Activated CD8-positive, alpha-beta memory T cell treated with anti-CD3 and anti-CD28 coated beads, Interleukin-2, amount 10 ng/mL, durations not matched to agents 7 days and 5 days (primary cell): ENCODE measurements around the gene TXNDC11. TPM values are rescaled to one million over a fixed set of nuclear protein-coding genes. Genes with fewer than 3 reads are reported as not detected.

Experiments
- ATAC-seq: fragments of 150-1000 bp; cut with Tn5 transposase; one replicate; pipeline ENCODE4 v1.10.0; 2021; ENCODE audit warnings: moderate library complexity
- CTCF ChIA-PET: fragments of 350-600 bp; sonication (Branson Sonifier 250); formaldehyde crosslinking; loops from one replicate; lab custom pipeline; 2021; ENCODE audit warnings: antibody characterized with exemption; lab: Charles Lee
- DNase-seq: peaks from one replicate; pipeline ENCODE4 v3.0.0-alpha.2; 2020
- H3K27ac Mint-ChIP-seq: one replicate; pipeline ENCODE4 v1.8.0; 2021; ENCODE audit warnings: mild to moderate bottlenecking, mixed read lengths
- H3K27me3 Mint-ChIP-seq: one replicate; pipeline ENCODE4 v1.8.0; 2021; ENCODE audit warnings: mixed read lengths
- H3K36me3 Mint-ChIP-seq: one replicate; pipeline ENCODE4 v1.8.0; 2021; ENCODE audit warnings: mild to moderate bottlenecking, mixed read lengths
- H3K4me1 Mint-ChIP-seq: one replicate; pipeline ENCODE4 v1.8.0; 2021; ENCODE audit warnings: mixed read lengths
- H3K4me3 Mint-ChIP-seq: one replicate; pipeline ENCODE4 v1.8.0; 2021; ENCODE audit warnings: mild to moderate bottlenecking, moderate library complexity, mixed read lengths
- H3K9me3 Mint-ChIP-seq: one replicate; pipeline ENCODE4 v1.8.0; 2022; ENCODE audit warnings: low read depth, mixed read lengths
- total RNA-seq, 2 experiments: library from RNA; stranded (reverse); gene quantifications; one replicate each; pipeline ENCODE4 v1.2.3, GENCODE V29; 2021

TXNDC11 gene
- total RNA-seq, 2 experiments from 2014 or later = 41.3 to 47.2 TPM

- ATAC-seq = no peak
- CTCF ChIA-PET = interaction anchor here (0.7 to 4.3 kb wide), 6 partner anchors 29 to 931 kb away, joined by 3 to 27 read pairs (median 4); partner anchors contain the start of gene ZC3H7A
- Mint-ChIP-seq H3K4me3 (peak overlapping the region; percentile 96), H3K27me3 (no peaks in the 10 kb centered on the region), H3K9me3 (no peaks in the 10 kb centered on the region), H3K36me3 (peaks cover 12% of the 10 kb centered on the region), H3K4me1 (peaks cover 41% of the 10 kb centered on the region), H3K27ac (peak overlapping the region; percentile 97)
- DNase-seq = no peak
These were observed 1.4 kb upstream of the TXNDC11 start for GRCh38 chr16:11744075-11744470.

GRCh38 chr16:11743308-11744074 lies 834 bp upstream of the TXNDC11 start:
- Mint-ChIP-seq H3K27ac (peak overlapping the region; percentile 97), H3K27me3 (no peaks in the 10 kb centered on the region), H3K4me3 (peak overlapping the region; percentile 96), H3K36me3 (peaks cover 14% of the 10 kb centered on the region), H3K9me3 (no peaks in the 10 kb centered on the region), H3K4me1 (peaks cover 47% of the 10 kb centered on the region)
- ATAC-seq (no peak), DNase-seq (peak; percentile 60)
- CTCF ChIA-PET = interaction anchor here (0.7 to 4.3 kb wide), 12 partner anchors 11 to 930 kb away, joined by 3 to 27 read pairs (median 3); partner anchors contain the start of gene ZC3H7A

- H3K4me1 Mint-ChIP-seq = peaks cover 51% of the 10 kb centered on the region
These were observed 543 bp downstream of the TXNDC11 start for GRCh38 chr16:11742093-11742535.

GRCh38 chr16:11740567-11740966 lies 2.1 kb downstream of the TXNDC11 start:
- Mint-ChIP-seq H3K9me3 (no peaks in the 10 kb centered on the region), H3K4me1 (peaks cover 60% of the 10 kb centered on the region), H3K27ac (peak overlapping the region; percentile 91), H3K36me3 (peaks cover 30% of the 10 kb centered on the region), H3K4me3 (peak overlapping the region; percentile 96), H3K27me3 (no peaks in the 10 kb centered on the region)
- DNase-seq = no peak
- ATAC-seq = no peak
- CTCF ChIA-PET = interaction anchor here (1.3 kb wide), 1 partner anchor 57 kb away, joined by 5 read pairs; the partner anchor contains the start of gene ZC3H7A

More at GRCh38 chr16:11742093-11742535, 543 bp downstream of the TXNDC11 start:
- peak; percentile 50 for ATAC-seq
- Mint-ChIP-seq H3K27ac (peak overlapping the region; percentile 91), H3K9me3 (no peaks in the 10 kb centered on the region), H3K27me3 (no peaks in the 10 kb centered on the region), H3K4me3 (peak overlapping the region; percentile 96), H3K36me3 (peaks cover 16% of the 10 kb centered on the region)
- CTCF ChIA-PET = interaction anchor here (0.8 to 4.3 kb wide), 14 partner anchors 9 to 487 kb away, joined by 3 to 27 read pairs (median 3); partner anchors contain the start of gene ZC3H7A
- DNase-seq = peak; percentile 74

GRCh38 chr16:11738742-11739544 lies 3.7 kb downstream of the TXNDC11 start:
- no peak for ATAC-seq
- no peaks in the 10 kb centered on the region for H3K9me3 Mint-ChIP-seq
- H3K27ac Mint-ChIP-seq = peak overlapping the region; percentile 61
- CTCF ChIA-PET = interaction anchor here (1.2 kb wide), 1 partner anchor 31 kb away, joined by 4 read pairs; no protein-coding TSS in a partner anchor
- peak; percentile 40 for DNase-seq
- H3K36me3 Mint-ChIP-seq = peaks cover 41% of the 10 kb centered on the region
- H3K27me3 Mint-ChIP-seq = no peaks in the 10 kb centered on the region
- peaks cover 66% of the 10 kb centered on the region for H3K4me1 Mint-ChIP-seq
- H3K4me3 Mint-ChIP-seq = peak overlapping the region; percentile 45

- peaks cover 69% of the 10 kb centered on the region for H3K4me1 Mint-ChIP-seq
- no peaks in the 10 kb centered on the region for H3K27me3 Mint-ChIP-seq
- no peaks in the 10 kb centered on the region for H3K9me3 Mint-ChIP-seq
- H3K4me3 Mint-ChIP-seq = no peak overlapping the region
- ATAC-seq = no peak
- no peak overlapping the region for H3K27ac Mint-ChIP-seq
- peak; percentile 14 for DNase-seq
- CTCF ChIA-PET = interaction anchor here (0.9 to 1.1 kb wide), 2 partner anchors 24 to 78 kb away, joined by 3 to 5 read pairs; no protein-coding TSS in a partner anchor
- H3K36me3 Mint-ChIP-seq = peaks cover 50% of the 10 kb centered on the region
These were observed 4.9 kb downstream of the TXNDC11 start for GRCh38 chr16:11737713-11738112.

- H3K27ac Mint-ChIP-seq = no peak overlapping the region
- DNase-seq = peak; percentile 4
These were observed 5.8 kb downstream of the TXNDC11 start for GRCh38 chr16:11736903-11737302.

GRCh38 chr16:11735787-11736186 lies 6.9 kb downstream of the TXNDC11 start:
- H3K27me3 Mint-ChIP-seq = no peaks in the 10 kb centered on the region
- no peak overlapping the region for H3K27ac Mint-ChIP-seq
- DNase-seq (no peak), ATAC-seq (no peak)
- CTCF ChIA-PET = interaction anchor here (2.5 kb wide), 1 partner anchor 21 kb away, joined by 6 read pairs; no protein-coding TSS in a partner anchor
- peaks cover 60% of the 10 kb centered on the region for H3K36me3 Mint-ChIP-seq
- peaks cover 70% of the 10 kb centered on the region for H3K4me1 Mint-ChIP-seq
- H3K4me3 Mint-ChIP-seq = no peak overlapping the region
- no peaks in the 10 kb centered on the region for H3K9me3 Mint-ChIP-seq

More at GRCh38 chr16:11736903-11737302, 5.8 kb downstream of the TXNDC11 start:
- Mint-ChIP-seq H3K4me3 (no peak overlapping the region), H3K4me1 (peaks cover 76% of the 10 kb centered on the region), H3K36me3 (peaks cover 57% of the 10 kb centered on the region), H3K27me3 (no peaks in the 10 kb centered on the region), H3K9me3 (no peaks in the 10 kb centered on the region)
- CTCF ChIA-PET = interaction anchor here (0.9 to 1.1 kb wide), 2 partner anchors 23 to 77 kb away, joined by 3 to 5 read pairs; no protein-coding TSS in a partner anchor
- ATAC-seq = no peak

GRCh38 chr16:11734653-11735043 lies 8.0 kb downstream of the TXNDC11 start:
- CTCF ChIA-PET = interaction anchor here (1.3 to 2.5 kb wide), 2 partner anchors 10 to 20 kb away, joined by 3 to 6 read pairs; no protein-coding TSS in a partner anchor
- H3K27ac Mint-ChIP-seq = peak overlapping the region; percentile 5

GRCh38 chr16:11734025-11734652 lies 8.5 kb downstream of the TXNDC11 start:
- DNase-seq (no peak), ATAC-seq (no peak)
- Mint-ChIP-seq H3K4me3 (no peak overlapping the region), H3K36me3 (peaks cover 71% of the 10 kb centered on the region), H3K27me3 (no peaks in the 10 kb centered on the region), H3K4me1 (peaks cover 64% of the 10 kb centered on the region), H3K27ac (peak overlapping the region; percentile 69), H3K9me3 (no peaks in the 10 kb centered on the region)
- CTCF ChIA-PET = interaction anchor here (1.3 to 2.5 kb wide), 2 partner anchors 9 to 20 kb away, joined by 3 to 6 read pairs; no protein-coding TSS in a partner anchor

More at GRCh38 chr16:11734653-11735043, 8.0 kb downstream of the TXNDC11 start:
- H3K27me3 Mint-ChIP-seq = no peaks in the 10 kb centered on the region
- DNase-seq = no peak
- peaks cover 64% of the 10 kb centered on the region for H3K4me1 Mint-ChIP-seq
- H3K4me3 Mint-ChIP-seq = no peak overlapping the region
- peaks cover 69% of the 10 kb centered on the region for H3K36me3 Mint-ChIP-seq
- no peak for ATAC-seq
- H3K9me3 Mint-ChIP-seq = no peaks in the 10 kb centered on the region

- DNase-seq = no peak
- no peak for ATAC-seq
- no peak overlapping the region for H3K4me3 Mint-ChIP-seq
- H3K9me3 Mint-ChIP-seq = no peaks in the 10 kb centered on the region
- CTCF ChIA-PET = interaction anchor here (0.9 to 1.4 kb wide), 6 partner anchors 11 to 768 kb away, joined by 3 to 5 read pairs (median 3); partner anchors contain the start of gene TXNDC11
- peaks cover 59% of the 10 kb centered on the region for H3K4me1 Mint-ChIP-seq
- H3K27ac Mint-ChIP-seq = no peak overlapping the region
- H3K27me3 Mint-ChIP-seq = no peaks in the 10 kb centered on the region
- peaks cover 71% of the 10 kb centered on the region for H3K36me3 Mint-ChIP-seq
These were observed 11.4 kb downstream of the TXNDC11 start for GRCh38 chr16:11731222-11731621.

- peaks cover 64% of the 10 kb centered on the region for H3K36me3 Mint-ChIP-seq
- no peaks in the 10 kb centered on the region for H3K27me3 Mint-ChIP-seq
- peaks cover 50% of the 10 kb centered on the region for H3K4me1 Mint-ChIP-seq
- no peaks in the 10 kb centered on the region for H3K9me3 Mint-ChIP-seq
- ATAC-seq = no peak
- DNase-seq = peak; percentile 22
- no peak overlapping the region for H3K4me3 Mint-ChIP-seq
- CTCF ChIA-PET = no interaction called here
- H3K27ac Mint-ChIP-seq = peak overlapping the region; percentile 66
These were observed 12.9 kb downstream of the TXNDC11 start for GRCh38 chr16:11729787-11730186.
